ENCODE data around the gene ZBTB43. TPM values are rescaled to one million over a fixed set of nuclear protein-coding genes. Genes with fewer than 3 reads are reported as not detected.
A peak's percentile ranks its signal among the peaks of the same experiment; 100 is the strongest.

The ZBTB43 gene
- total RNA-seq, 1 experiment from 2014 or later, result 13.8 TPM

- Histone ChIP-seq H3K4me1 (ENCODE audit: insufficient read depth, low read length, poor library complexity, severe bottlenecking) (peaks cover 8% of the 10 kb centered on the region), H3K4me3 (ENCODE audit: low read depth, low read length, poor library complexity, severe bottlenecking) (no peak overlapping the region), H3K36me3 (ENCODE audit: insufficient read depth, low read length, poor library complexity, severe bottlenecking) (peaks cover 15% of the 10 kb centered on the region), H3K27ac (ENCODE audit: low read depth, low read length, poor library complexity, severe bottlenecking) (no peak overlapping the region), H3K9me3 (ENCODE audit: low read depth, low read length, poor library complexity, severe bottlenecking) (no peaks in the 10 kb centered on the region), H3K27me3 (replicated peaks; ENCODE audit: insufficient read depth, low read depth, low read length, poor library complexity) (no peaks in the 10 kb centered on the region)
- intact Hi-C loops (cut with micrococcal nuclease; ENCODE audit: unreplicated experiment), result no loop called here
- DNase-seq (ENCODE audit: low spot score), result no peak
- no peak for TF ChIP-seq EZH2 (IDR thresholded peaks at IDR 0.05; ENCODE audit: borderline replicate concordance, low read depth, low read length, poor library complexity, severe bottlenecking)
- TF ChIP-seq CTCF (conservative IDR thresholded peaks at IDR 0.05; ENCODE audit: low read depth, low read length), result no peak
- ChIA-PET POLR2A (ENCODE audit: low non-redundant PET) (interaction anchor here (0.6 kb wide), 1 partner anchor 225 kb away, joined by 3 read pairs; no protein-coding TSS in a partner anchor), CTCF (no interaction called here)
- no TSS peak for BruUV-seq (replicated peaks)
Observed at GRCh38 chr9:126880947-126881332, 76.1 kb downstream of the ZBTB43 start.

- Histone ChIP-seq H3K4me3 (ENCODE audit: low read depth, low read length, poor library complexity, severe bottlenecking) (no peak overlapping the region), H3K36me3 (ENCODE audit: insufficient read depth, low read length, poor library complexity, severe bottlenecking) (peaks cover 15% of the 10 kb centered on the region), H3K4me1 (ENCODE audit: insufficient read depth, low read length, poor library complexity, severe bottlenecking) (peaks cover 8% of the 10 kb centered on the region), H3K27ac (ENCODE audit: low read depth, low read length, poor library complexity, severe bottlenecking) (peak overlapping the region; percentile 4), H3K9me3 (ENCODE audit: low read depth, low read length, poor library complexity, severe bottlenecking) (no peaks in the 10 kb centered on the region), H3K27me3 (replicated peaks; ENCODE audit: insufficient read depth, low read depth, low read length, poor library complexity) (no peaks in the 10 kb centered on the region)
- ChIA-PET CTCF (no interaction called here), POLR2A (ENCODE audit: low non-redundant PET) (no interaction called here)
- no peak for DNase-seq (ENCODE audit: low spot score)
- no peak for TF ChIP-seq EZH2 (IDR thresholded peaks at IDR 0.05; ENCODE audit: borderline replicate concordance, low read depth, low read length, poor library complexity, severe bottlenecking)
- TF ChIP-seq CTCF (conservative IDR thresholded peaks at IDR 0.05; ENCODE audit: low read depth, low read length), result no peak
- no TSS peak for BruUV-seq (replicated peaks)
- intact Hi-C loops (cut with micrococcal nuclease; ENCODE audit: unreplicated experiment), result no loop called here
Observed at GRCh38 chr9:126882746-126883145, 77.9 kb downstream of the ZBTB43 start.

GRCh38 chr9:126883636-126884035 lies 78.8 kb downstream of the ZBTB43 start:
- H3K4me3 ChIP-seq (ENCODE audit: low read depth, low read length, poor library complexity, severe bottlenecking), result no peak overlapping the region
- H3K27me3 ChIP-seq (replicated peaks; ENCODE audit: insufficient read depth, low read depth, low read length, poor library complexity), result no peaks in the 10 kb centered on the region
- POLR2A ChIA-PET (ENCODE audit: low non-redundant PET), result no interaction called here
- peaks cover 15% of the 10 kb centered on the region for H3K36me3 ChIP-seq (ENCODE audit: insufficient read depth, low read length, poor library complexity, severe bottlenecking)
- intact Hi-C loops (cut with micrococcal nuclease; ENCODE audit: unreplicated experiment), result no loop called here
- CTCF ChIA-PET, result no interaction called here
- peak; percentile 52 for DNase-seq (ENCODE audit: low spot score)
- peaks cover 8% of the 10 kb centered on the region for H3K4me1 ChIP-seq (ENCODE audit: insufficient read depth, low read length, poor library complexity, severe bottlenecking)
- TF ChIP-seq EZH2 (IDR thresholded peaks at IDR 0.05; ENCODE audit: borderline replicate concordance, low read depth, low read length, poor library complexity, severe bottlenecking) (no peak), CTCF (conservative IDR thresholded peaks at IDR 0.05; ENCODE audit: low read depth, low read length) (no peak)
- BruUV-seq (replicated peaks), result no TSS peak
- H3K27ac ChIP-seq (ENCODE audit: low read depth, low read length, poor library complexity, severe bottlenecking), result peak overlapping the region; percentile 4
- H3K9me3 ChIP-seq (ENCODE audit: low read depth, low read length, poor library complexity, severe bottlenecking), result no peaks in the 10 kb centered on the region

Measured in A673 (cell line).